ENCODE results near the gene APOO.

- no peak for TF ChIP-seq CTCF (IDR thresholded peaks at IDR 0.05)
- TF ChIP-seq POLR2AphosphoS5 (IDR thresholded peaks at IDR 0.05; ENCODE audit: insufficient read depth in 1 of 2, low read depth in 1 of 2), result no peak
These were observed 11.4 kb upstream of the APOO start for GRCh38 chrX:23919148-23919547.

Measured in vagina (tissue), 2 donors.